HEK293 (cell line): Measurements from ENCODE around the gene NTNG1.
A peak's percentile ranks its signal among the peaks of the same experiment; 100 is the strongest.

Experiments
- CTCF ChIA-PET: fragments of 350-600 bp; formaldehyde crosslinking; extraction: SDS; loops from one replicate; lab custom pipeline; 2021; ENCODE audit warnings: antibody characterized with exemption; lab: Yijun Ruan, JAX
- POLR2A ChIA-PET: fragments of 300-600 bp; formaldehyde crosslinking; extraction: SDS; loops from one replicate; lab custom pipeline; 2020; ENCODE audit warnings: antibody characterized with exemption, inconsistent platforms; lab: Yijun Ruan, JAX
- H3K27ac ChIP-seq: fragments of 200-500 bp; sonication (Bioruptor generic); 2 replicates; pipeline ENCODE4 v1.5.1; 2014; ENCODE audit warnings: low read depth, low read length, control low read depth, inconsistent platforms; ENCODE audit errors: extremely low read depth
- H3K36me3 ChIP-seq, 2 experiments: fragments of 200-500 bp in 1 of 2; sonication (Bioruptor generic) in 1 of 2; 1 replicate in 1 of 2; 2 replicates in 1 of 2; pipeline ENCODE4 v1.5.1; 2014 to 2017; ENCODE audit warnings: inconsistent platforms in 2 of 2, low read length in 2 of 2; ENCODE audit not compliant: control insufficient read depth in 2 of 2, insufficient read depth in 1 of 2
- H3K4me1 ChIP-seq: fragments of 200-500 bp; sonication (Bioruptor generic); 2 replicates; pipeline ENCODE4 v1.5.1; 2014; ENCODE audit warnings: mild to moderate bottlenecking, low read length, inconsistent platforms; ENCODE audit not compliant: control insufficient read depth, insufficient read depth
- H3K4me3 ChIP-seq: 2 replicates; pipeline ENCODE4 v1.5.1; 2011; ENCODE audit warnings: low read depth, mild to moderate bottlenecking, control low read depth, low read length, moderate library complexity
- H3K9me3 ChIP-seq: fragments of 200-500 bp; sonication (Bioruptor generic); 2 replicates; pipeline ENCODE4 v1.5.1; 2014; ENCODE audit warnings: low read depth, low read length, inconsistent platforms; ENCODE audit not compliant: control insufficient read depth, insufficient read depth
- CTCF ChIP-seq: fragments of 450-650 bp; formaldehyde crosslinking; IDR thresholded peaks from 2 replicates; pipeline ENCODE4 v1.5.1; 2016; ENCODE audit warnings: missing biosample characterization, missing genetic modification characterization
- GLI2 ChIP-seq: fragments of 450-650 bp; formaldehyde crosslinking; IDR thresholded peaks from 2 replicates; pipeline ENCODE4; 2017; ENCODE audit warnings: missing biosample characterization, missing genetic modification characterization, low read depth, borderline replicate concordance
- KLF16 ChIP-seq: fragments of 450-650 bp; formaldehyde crosslinking; IDR thresholded peaks from 2 replicates; pipeline ENCODE4 v1.5.1; 2017; ENCODE audit warnings: missing biosample characterization, missing genetic modification characterization
- KLF7 ChIP-seq: fragments of 450-650 bp; formaldehyde crosslinking; IDR thresholded peaks from 2 replicates; pipeline ENCODE4 v1.5.1; 2016; ENCODE audit warnings: missing biosample characterization, missing genetic modification characterization, borderline replicate concordance
- MZF1 ChIP-seq: fragments of 450-650 bp; formaldehyde crosslinking; IDR thresholded peaks from 2 replicates; pipeline ENCODE4 v1.5.1; 2017; ENCODE audit warnings: missing biosample characterization, missing genetic modification characterization, borderline replicate concordance
- RBAK ChIP-seq: fragments of 450-650 bp; formaldehyde crosslinking; IDR thresholded peaks from 2 replicates; pipeline ENCODE4 v1.5.1; 2016; ENCODE audit warnings: missing biosample characterization, missing genetic modification characterization
- SCRT1 ChIP-seq: fragments of 450-650 bp; formaldehyde crosslinking; IDR thresholded peaks from 2 replicates; pipeline ENCODE4 v1.5.1; 2016; ENCODE audit warnings: missing biosample characterization, missing genetic modification characterization, borderline replicate concordance
- SP7 ChIP-seq: fragments of 450-650 bp; formaldehyde crosslinking; IDR thresholded peaks from 2 replicates; pipeline ENCODE4 v1.5.1; 2016; ENCODE audit warnings: missing biosample characterization, missing genetic modification characterization
- ZBTB21 ChIP-seq: fragments of 450-650 bp; formaldehyde crosslinking; IDR thresholded peaks from 2 replicates; pipeline ENCODE4 v1.5.1; 2017; ENCODE audit warnings: missing biosample characterization, missing genetic modification characterization
- ZBTB6 ChIP-seq: fragments of 450-650 bp; formaldehyde crosslinking; IDR thresholded peaks from 2 replicates; pipeline ENCODE4 v1.5.1; 2017; ENCODE audit warnings: missing biosample characterization, missing genetic modification characterization
- ZNF121 ChIP-seq: fragments of 450-650 bp; formaldehyde crosslinking; IDR thresholded peaks from 2 replicates; pipeline ENCODE4 v1.5.1; 2016; ENCODE audit warnings: missing biosample characterization, missing genetic modification characterization
- ZNF133 ChIP-seq: fragments of 450-650 bp; formaldehyde crosslinking; IDR thresholded peaks from 2 replicates; pipeline ENCODE4 v1.5.1; 2016; ENCODE audit warnings: missing biosample characterization, missing genetic modification characterization
- ZNF16 ChIP-seq: fragments of 450-650 bp; formaldehyde crosslinking; IDR thresholded peaks from 2 replicates; pipeline ENCODE4 v1.5.1; 2016; ENCODE audit warnings: low read depth, missing biosample characterization, missing genetic modification characterization
- ZNF169 ChIP-seq: fragments of 450-650 bp; formaldehyde crosslinking; IDR thresholded peaks from 2 replicates; pipeline ENCODE4 v1.5.1; 2016; ENCODE audit warnings: missing biosample characterization, missing genetic modification characterization
- ZNF175 ChIP-seq: fragments of 450-650 bp; formaldehyde crosslinking; IDR thresholded peaks from 2 replicates; pipeline ENCODE4 v1.5.1; 2016; ENCODE audit warnings: missing biosample characterization, missing genetic modification characterization
- ZNF202 ChIP-seq: fragments of 450-650 bp; formaldehyde crosslinking; IDR thresholded peaks from 2 replicates; pipeline ENCODE4 v1.5.1; 2016; ENCODE audit warnings: missing biosample characterization, missing genetic modification characterization, borderline replicate concordance
- ZNF248 ChIP-seq: fragments of 450-650 bp; formaldehyde crosslinking; IDR thresholded peaks from 2 replicates; pipeline ENCODE4 v1.5.1; 2017; ENCODE audit warnings: missing biosample characterization, missing genetic modification characterization
- ZNF416 ChIP-seq: fragments of 450-650 bp; formaldehyde crosslinking; IDR thresholded peaks from 2 replicates; pipeline ENCODE4 v1.5.1; 2016; ENCODE audit warnings: missing biosample characterization, missing genetic modification characterization
- ZNF654 ChIP-seq: fragments of 450-650 bp; formaldehyde crosslinking; IDR thresholded peaks from 2 replicates; pipeline ENCODE4 v1.5.1; 2016; ENCODE audit warnings: low read depth, missing biosample characterization, missing genetic modification characterization
- ZSCAN4 ChIP-seq: fragments of 450-650 bp; formaldehyde crosslinking; IDR thresholded peaks from 2 replicates; pipeline ENCODE4 v1.5.1; 2017; ENCODE audit warnings: missing biosample characterization, missing genetic modification characterization
- TF ChIP-seq, protein P1 (sequence below): IDR thresholded peaks from 2 replicates; pipeline ENCODE4 v1.6.1; 2011; ENCODE audit warnings: mild to moderate bottlenecking, low read depth, low read length, borderline replicate concordance

Gene NTNG1

DNA sequence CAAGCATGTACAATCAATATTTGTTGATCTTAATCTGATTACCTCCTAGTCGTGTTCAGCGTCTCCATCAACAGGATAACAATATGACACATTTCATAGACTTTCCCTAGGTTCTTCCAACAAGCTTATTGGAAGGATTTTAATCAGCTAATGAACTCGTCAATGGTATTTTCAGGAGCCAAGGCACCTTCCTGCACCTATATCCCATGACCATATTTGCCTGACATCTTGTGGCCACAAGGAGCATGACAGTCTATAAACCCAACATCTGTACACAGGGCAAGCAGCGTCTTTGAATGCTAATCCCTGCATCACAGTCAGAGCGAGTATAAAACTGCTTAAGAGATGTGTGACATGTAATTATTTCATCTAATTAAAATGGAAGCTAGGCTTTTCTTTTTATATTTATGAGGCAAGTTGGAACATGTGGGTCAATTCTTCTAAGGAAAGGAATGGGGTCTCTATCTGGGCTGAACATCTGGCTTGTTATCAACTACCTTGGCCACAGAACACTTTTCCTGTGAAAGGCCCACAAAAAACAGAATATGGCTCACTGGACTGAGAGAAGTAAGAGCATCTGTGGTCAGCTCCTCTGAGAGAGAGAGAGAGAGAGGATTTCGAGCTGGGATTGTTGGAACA is 388.8 kb downstream of the NTNG1 start:
- no peak overlapping the region for H3K4me3 ChIP-seq
- TF ChIP-seq GLI2 (no peak), KLF16 (tag by site-specific recombination) (no peak), ZNF654 (tag by site-specific recombination) (peak; percentile 69), ZNF248 (tag by site-specific recombination) (no peak), ZNF416 (tag by site-specific recombination) (no peak), SP7 (tag by site-specific recombination) (no peak), MZF1 (tag by site-specific recombination) (no peak), CTCF (peak; percentile 61)
- no peaks in the 10 kb centered on the region for H3K9me3 ChIP-seq
- ChIA-PET POLR2A (no interaction called here), CTCF (interaction anchor here (0.6 to 6.8 kb wide), 39 partner anchors 8 to 779 kb away, joined by 3 to 76 read pairs (median 4); no protein-coding TSS in a partner anchor)
- H3K4me1 ChIP-seq = no peaks in the 10 kb centered on the region
- no peak overlapping the region for H3K27ac ChIP-seq
- H3K36me3 ChIP-seq = no peaks in the 10 kb centered on the region

DNA sequence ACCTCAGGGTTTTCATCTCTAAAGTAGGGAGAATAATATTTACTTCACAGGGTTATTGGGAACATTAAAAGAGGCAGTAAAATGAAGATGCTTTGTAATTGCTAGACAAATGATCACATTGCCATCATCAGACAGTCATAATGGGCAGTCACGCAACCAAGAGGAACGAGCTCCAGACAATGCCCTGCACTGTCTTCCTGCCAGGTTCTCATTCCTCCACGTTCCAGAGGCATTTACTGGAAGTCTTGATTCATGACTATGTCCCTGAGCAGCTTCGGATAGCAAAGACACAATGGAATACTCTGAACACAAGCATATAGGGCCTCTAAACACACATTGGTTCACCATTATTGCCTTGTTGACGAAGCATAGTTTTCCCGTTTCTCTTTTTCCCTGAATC is 389.7 kb downstream of the NTNG1 start:
- TF ChIP-seq MZF1 (tag by site-specific recombination) (no peak), ZBTB6 (tag by site-specific recombination) (no peak), ZSCAN4 (tag by site-specific recombination) (no peak), KLF7 (no peak), ZNF202 (tag by site-specific recombination) (no peak), RBAK (tag by site-specific recombination) (no peak), ZNF248 (tag by site-specific recombination) (no peak), ZNF16 (tag by site-specific recombination) (no peak), ZBTB21 (no peak), CTCF (no peak), ZNF175 (tag by site-specific recombination) (no peak), SCRT1 (tag by site-specific recombination) (no peak), ZNF169 (tag by site-specific recombination) (no peak), ZNF121 (tag by site-specific recombination) (no peak), ZNF133 (tag by site-specific recombination) (no peak)
- TF ChIP-seq, protein P1, sequence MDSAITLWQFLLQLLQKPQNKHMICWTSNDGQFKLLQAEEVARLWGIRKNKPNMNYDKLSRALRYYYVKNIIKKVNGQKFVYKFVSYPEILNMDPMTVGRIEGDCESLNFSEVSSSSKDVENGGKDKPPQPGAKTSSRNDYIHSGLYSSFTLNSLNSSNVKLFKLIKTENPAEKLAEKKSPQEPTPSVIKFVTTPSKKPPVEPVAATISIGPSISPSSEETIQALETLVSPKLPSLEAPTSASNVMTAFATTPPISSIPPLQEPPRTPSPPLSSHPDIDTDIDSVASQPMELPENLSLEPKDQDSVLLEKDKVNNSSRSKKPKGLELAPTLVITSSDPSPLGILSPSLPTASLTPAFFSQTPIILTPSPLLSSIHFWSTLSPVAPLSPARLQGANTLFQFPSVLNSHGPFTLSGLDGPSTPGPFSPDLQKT = no peak
- POLR2A ChIA-PET = no interaction called here
- no peaks in the 10 kb centered on the region for H3K9me3 ChIP-seq
- H3K36me3 ChIP-seq = no peaks in the 10 kb centered on the region
- H3K4me1 ChIP-seq = no peaks in the 10 kb centered on the region
- no peak overlapping the region for H3K27ac ChIP-seq
- H3K4me3 ChIP-seq = no peak overlapping the region
- CTCF ChIA-PET = interaction anchor here (0.6 to 6.8 kb wide), 10 partner anchors 7 to 646 kb away, joined by 3 to 76 read pairs (median 13); no protein-coding TSS in a partner anchor
